GM23338 (cell line): ENCODE data around the gene SLC35F1. TPM values are rescaled to one million over a fixed set of nuclear protein-coding genes. Genes with fewer than 3 reads are reported as not detected.

Source experiments
- ATAC-seq: fragments of 200-7000 bp; cut with Tn5 transposase; 3 replicates; pipeline ENCODE4 v1.9.1; 2020
- DNase-seq: peaks from one replicate; pipeline ENCODE4 v3.0.0-alpha.2; 2015; ENCODE audit warnings: low spot score
- H2AFZ ChIP-seq: fragments of 200-600 bp; sonication (generic); 2 replicates; pipeline ENCODE4 v1.8.0; 2016; ENCODE audit warnings: antibody characterized with exemption, mild to moderate bottlenecking, moderate library complexity
- H3F3A ChIP-seq: fragments of 200-600 bp; sonication (generic); replicated peaks from 2 replicates; pipeline ENCODE4 v1.8.0; 2017; ENCODE audit warnings: antibody characterized with exemption, mixed run types, low read depth
- H3K27ac ChIP-seq: fragments of 200-600 bp; sonication (generic); 2 replicates; pipeline ENCODE4 v1.6.1; 2016; ENCODE audit warnings: low read depth
- H3K27me3 ChIP-seq: fragments of 200-600 bp; sonication (generic); 2 replicates; pipeline ENCODE4 v1.8.0; 2016; ENCODE audit warnings: mild to moderate bottlenecking, mixed run types, moderate library complexity; ENCODE audit not compliant: insufficient read depth
- H3K36me3 ChIP-seq: fragments of 200-600 bp; sonication (generic); 2 replicates; pipeline ENCODE4 v1.8.0; 2016; ENCODE audit warnings: mild to moderate bottlenecking; ENCODE audit not compliant: insufficient read depth
- H3K4me1 ChIP-seq: fragments of 200-600 bp; sonication (generic); 2 replicates; pipeline ENCODE4 v1.8.0; 2016; ENCODE audit warnings: mild to moderate bottlenecking, moderate library complexity; ENCODE audit not compliant: insufficient read depth
- H3K4me2 ChIP-seq: fragments of 200-600 bp; sonication (generic); 2 replicates; pipeline ENCODE4 v1.7.1; 2017; ENCODE audit warnings: mixed run types
- H3K4me3 ChIP-seq: fragments of 200-600 bp; sonication (generic); 2 replicates; pipeline ENCODE4 v1.6.1; 2016; ENCODE audit warnings: mixed run types
- H3K79me2 ChIP-seq: fragments of 200-600 bp; sonication (generic); replicated peaks from 2 replicates; pipeline ENCODE4 v1.8.0; 2017; ENCODE audit warnings: mild to moderate bottlenecking; ENCODE audit not compliant: insufficient read depth
- H3K9me2 ChIP-seq: fragments of 200-600 bp; sonication (generic); 2 replicates; pipeline ENCODE4 v1.8.0; 2017; ENCODE audit not compliant: insufficient read depth
- H4K20me1 ChIP-seq: fragments of 200-600 bp; sonication (generic); replicated peaks from 2 replicates; pipeline ENCODE4 v1.8.0; 2017; ENCODE audit warnings: mild to moderate bottlenecking; ENCODE audit not compliant: insufficient read depth
- H3K27ac Mint-ChIP-seq: 2 replicates; pipeline ENCODE4 v1.8.0; 2020; ENCODE audit warnings: inconsistent platforms, mild to moderate bottlenecking, moderate library complexity, mixed read lengths
- H3K27me3 Mint-ChIP-seq: 3 replicates; pipeline ENCODE4 v1.8.0; 2022; ENCODE audit warnings: low read depth, mild to moderate bottlenecking, moderate library complexity, mixed read lengths, inconsistent platforms; ENCODE audit not compliant: insufficient read depth, poor library complexity
- H3K36me3 Mint-ChIP-seq: 3 replicates; pipeline ENCODE4 v1.8.0; 2021; ENCODE audit warnings: low read depth, mild to moderate bottlenecking, inconsistent platforms, moderate library complexity, mixed read lengths
- H3K4me1 Mint-ChIP-seq: 3 replicates; pipeline ENCODE4 v1.8.0; 2020; ENCODE audit warnings: mild to moderate bottlenecking, inconsistent platforms, mixed read lengths
- H3K4me3 Mint-ChIP-seq: 3 replicates; pipeline ENCODE4 v1.8.0; 2021; ENCODE audit warnings: moderate library complexity, mild to moderate bottlenecking, inconsistent platforms, mixed read lengths
- H3K9me3 Mint-ChIP-seq: 3 replicates; pipeline ENCODE4 v1.8.0; 2020; ENCODE audit warnings: moderate library complexity, mild to moderate bottlenecking, inconsistent platforms, mixed read lengths
- CREB1 ChIP-seq: fragments of 250-450 bp; sonication (Bioruptor Pico); IDR thresholded peaks from 2 replicates; pipeline ENCODE4 v1.5.0; 2020; ENCODE audit warnings: low read depth, mild to moderate bottlenecking, moderate library complexity
- EZH2 ChIP-seq: fragments of 200-600 bp; sonication (generic); IDR thresholded peaks from one replicate; pipeline ENCODE4 v1.8.0; 2017; ENCODE audit warnings: antibody characterized with exemption, mild to moderate bottlenecking, low read depth; ENCODE audit not compliant: unreplicated experiment
- EZH2phosphoT487 ChIP-seq: fragments of 200-600 bp; sonication (generic); IDR thresholded peaks from one replicate; pipeline ENCODE4 v1.8.1; 2018; ENCODE audit warnings: antibody characterized with exemption; ENCODE audit not compliant: unreplicated experiment
- JUNB ChIP-seq: IDR thresholded peaks from one replicate; pipeline ENCODE4 v1.6.1; 2016; ENCODE audit warnings: antibody characterized with exemption; ENCODE audit not compliant: unreplicated experiment
- NANOG ChIP-seq: IDR thresholded peaks from 2 replicates; pipeline ENCODE4 v1.6.1; 2016; ENCODE audit warnings: antibody characterized with exemption, borderline replicate concordance
- POLR2AphosphoS5 ChIP-seq: IDR thresholded peaks from 2 replicates; pipeline ENCODE4 v1.6.1; 2016; ENCODE audit warnings: antibody characterized with exemption, low read depth
- STAT1 ChIP-seq: IDR thresholded peaks from one replicate; pipeline ENCODE4 v1.6.1; 2016; ENCODE audit warnings: antibody characterized with exemption; ENCODE audit not compliant: unreplicated experiment
- ZNF114 ChIP-seq: fragments of 250-450 bp; sonication (Bioruptor Pico); IDR thresholded peaks from 2 replicates; pipeline ENCODE4 v1.5.0; 2020; ENCODE audit warnings: mild to moderate bottlenecking, moderate library complexity
- ZNF331 ChIP-seq: fragments of 250-450 bp; sonication (Bioruptor Pico); IDR thresholded peaks from 2 replicates; pipeline ENCODE4 v1.5.0; 2020; ENCODE audit warnings: low read depth, mild to moderate bottlenecking, moderate library complexity
- polyA plus RNA-seq: library from polyadenylated mRNA; unstranded; fragments of >200 nt; fragmentation: Nextera tagmentation; extraction: Ambion mirVana; gene quantifications from 2 replicates; pipeline ENCODE4 v1.2.1, GENCODE V29; 2016
- total RNA-seq: library from RNA; depleted of rRNA; stranded (reverse); fragments of >200 nt; shearing (Covaris generic); gene quantifications from 2 replicates; pipeline ENCODE4 v1.2.3, GENCODE V29; 2014
- TF ChIP-seq, protein P1 (sequence below): IDR thresholded peaks from 2 replicates; pipeline ENCODE4 v1.6.1; 2016; ENCODE audit warnings: antibody characterized with exemption
- TF ChIP-seq, protein P2 (sequence below): IDR thresholded peaks from one replicate; pipeline ENCODE4 v1.6.1; 2018; ENCODE audit warnings: antibody characterized with exemption; ENCODE audit not compliant: unreplicated experiment
- TF ChIP-seq, protein P3 (sequence below): fragments of 250-450 bp; sonication (Bioruptor Pico); IDR thresholded peaks from 2 replicates; pipeline ENCODE4 v1.5.0; 2020; ENCODE audit warnings: mild to moderate bottlenecking, moderate library complexity
- TF ChIP-seq, protein P4 (sequence below), 2 experiments: fragments of 200-600 bp in 1 of 2; sonication (generic) in 1 of 2; conservative IDR thresholded peaks; 2 replicates each; pipeline versions ENCODE4 v1.5.1 to v1.6.1; 2016 to 2017; ENCODE audit warnings: antibody characterized with exemption in 2 of 2, low read depth in 2 of 2, mild to moderate bottlenecking in 2 of 2, moderate library complexity in 1 of 2

The SLC35F1 gene
- total and polyA plus RNA-seq, 2 experiments from 2014 or later, result 3.0 to 10.3 TPM

DNA sequence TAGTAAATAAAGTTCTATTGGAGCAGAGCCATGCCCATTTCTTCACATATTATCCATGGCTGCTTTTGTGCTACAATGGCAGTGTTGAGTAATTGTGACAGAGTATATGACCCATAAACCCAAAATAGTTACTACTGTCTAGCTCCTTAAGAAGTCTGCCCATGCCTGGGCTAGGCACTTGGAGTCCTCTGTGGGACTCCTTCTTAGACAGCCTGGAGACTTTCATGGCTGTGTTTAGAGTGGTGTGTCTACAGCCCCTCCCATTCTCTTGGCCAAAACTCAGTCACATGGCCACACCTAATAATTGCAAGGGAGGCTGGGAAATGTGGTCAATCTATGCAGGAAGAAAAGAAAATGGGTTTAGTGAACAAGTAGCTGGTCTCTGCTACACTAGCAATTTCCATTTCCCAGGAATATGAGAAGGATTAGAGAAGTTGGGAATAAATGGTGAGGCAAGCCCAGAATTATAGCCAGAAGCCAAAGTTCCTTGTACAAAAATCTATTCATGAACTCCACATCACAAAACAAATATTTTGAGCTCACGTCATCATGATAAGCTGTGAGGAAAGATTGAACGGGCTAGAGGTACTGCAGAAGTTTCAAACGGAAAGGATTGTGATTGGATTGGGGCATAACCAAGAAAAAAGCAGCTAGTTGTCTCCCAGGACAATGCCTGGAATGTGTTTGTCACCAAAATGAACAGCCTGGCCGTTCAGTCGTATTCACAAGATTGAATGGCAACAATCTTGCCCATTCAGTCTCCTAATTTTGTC, 389.3 kb downstream of the SLC35F1 start:
- no peak overlapping the region for H3K4me3 ChIP-seq
- H3K36me3 ChIP-seq, result no peaks in the 10 kb centered on the region
- no peak overlapping the region for H3K4me2 ChIP-seq
- Mint-ChIP-seq H3K4me1 (peaks cover 10% of the 10 kb centered on the region; the same call in 2 of the 3 replicates), H3K27me3 (no peaks in the 10 kb centered on the region), H3K9me3 (no peaks in the 10 kb centered on the region), H3K27ac (no peak overlapping the region), H3K4me3 (no peak overlapping the region), H3K36me3 (no peaks in the 10 kb centered on the region)
- no peaks in the 10 kb centered on the region for H4K20me1 ChIP-seq
- no peaks in the 10 kb centered on the region for H3K79me2 ChIP-seq
- TF ChIP-seq, protein P1, sequence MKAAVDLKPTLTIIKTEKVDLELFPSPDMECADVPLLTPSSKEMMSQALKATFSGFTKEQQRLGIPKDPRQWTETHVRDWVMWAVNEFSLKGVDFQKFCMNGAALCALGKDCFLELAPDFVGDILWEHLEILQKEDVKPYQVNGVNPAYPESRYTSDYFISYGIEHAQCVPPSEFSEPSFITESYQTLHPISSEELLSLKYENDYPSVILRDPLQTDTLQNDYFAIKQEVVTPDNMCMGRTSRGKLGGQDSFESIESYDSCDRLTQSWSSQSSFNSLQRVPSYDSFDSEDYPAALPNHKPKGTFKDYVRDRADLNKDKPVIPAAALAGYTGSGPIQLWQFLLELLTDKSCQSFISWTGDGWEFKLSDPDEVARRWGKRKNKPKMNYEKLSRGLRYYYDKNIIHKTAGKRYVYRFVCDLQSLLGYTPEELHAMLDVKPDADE, result no peak
- TF ChIP-seq EZH2phosphoT487 (no peak), CREB1 (no peak), POLR2AphosphoS5 (no peak), JUNB (no peak), NANOG (no peak), STAT1 (no peak), ZNF114 (CRISPR knock-in tag) (no peak), ZNF331 (CRISPR knock-in tag) (no peak), EZH2 (no peak)
- TF ChIP-seq, protein P2, sequence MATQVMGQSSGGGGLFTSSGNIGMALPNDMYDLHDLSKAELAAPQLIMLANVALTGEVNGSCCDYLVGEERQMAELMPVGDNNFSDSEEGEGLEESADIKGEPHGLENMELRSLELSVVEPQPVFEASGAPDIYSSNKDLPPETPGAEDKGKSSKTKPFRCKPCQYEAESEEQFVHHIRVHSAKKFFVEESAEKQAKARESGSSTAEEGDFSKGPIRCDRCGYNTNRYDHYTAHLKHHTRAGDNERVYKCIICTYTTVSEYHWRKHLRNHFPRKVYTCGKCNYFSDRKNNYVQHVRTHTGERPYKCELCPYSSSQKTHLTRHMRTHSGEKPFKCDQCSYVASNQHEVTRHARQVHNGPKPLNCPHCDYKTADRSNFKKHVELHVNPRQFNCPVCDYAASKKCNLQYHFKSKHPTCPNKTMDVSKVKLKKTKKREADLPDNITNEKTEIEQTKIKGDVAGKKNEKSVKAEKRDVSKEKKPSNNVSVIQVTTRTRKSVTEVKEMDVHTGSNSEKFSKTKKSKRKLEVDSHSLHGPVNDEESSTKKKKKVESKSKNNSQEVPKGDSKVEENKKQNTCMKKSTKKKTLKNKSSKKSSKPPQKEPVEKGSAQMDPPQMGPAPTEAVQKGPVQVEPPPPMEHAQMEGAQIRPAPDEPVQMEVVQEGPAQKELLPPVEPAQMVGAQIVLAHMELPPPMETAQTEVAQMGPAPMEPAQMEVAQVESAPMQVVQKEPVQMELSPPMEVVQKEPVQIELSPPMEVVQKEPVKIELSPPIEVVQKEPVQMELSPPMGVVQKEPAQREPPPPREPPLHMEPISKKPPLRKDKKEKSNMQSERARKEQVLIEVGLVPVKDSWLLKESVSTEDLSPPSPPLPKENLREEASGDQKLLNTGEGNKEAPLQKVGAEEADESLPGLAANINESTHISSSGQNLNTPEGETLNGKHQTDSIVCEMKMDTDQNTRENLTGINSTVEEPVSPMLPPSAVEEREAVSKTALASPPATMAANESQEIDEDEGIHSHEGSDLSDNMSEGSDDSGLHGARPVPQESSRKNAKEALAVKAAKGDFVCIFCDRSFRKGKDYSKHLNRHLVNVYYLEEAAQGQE, result no peak
- TF ChIP-seq, protein P3, sequence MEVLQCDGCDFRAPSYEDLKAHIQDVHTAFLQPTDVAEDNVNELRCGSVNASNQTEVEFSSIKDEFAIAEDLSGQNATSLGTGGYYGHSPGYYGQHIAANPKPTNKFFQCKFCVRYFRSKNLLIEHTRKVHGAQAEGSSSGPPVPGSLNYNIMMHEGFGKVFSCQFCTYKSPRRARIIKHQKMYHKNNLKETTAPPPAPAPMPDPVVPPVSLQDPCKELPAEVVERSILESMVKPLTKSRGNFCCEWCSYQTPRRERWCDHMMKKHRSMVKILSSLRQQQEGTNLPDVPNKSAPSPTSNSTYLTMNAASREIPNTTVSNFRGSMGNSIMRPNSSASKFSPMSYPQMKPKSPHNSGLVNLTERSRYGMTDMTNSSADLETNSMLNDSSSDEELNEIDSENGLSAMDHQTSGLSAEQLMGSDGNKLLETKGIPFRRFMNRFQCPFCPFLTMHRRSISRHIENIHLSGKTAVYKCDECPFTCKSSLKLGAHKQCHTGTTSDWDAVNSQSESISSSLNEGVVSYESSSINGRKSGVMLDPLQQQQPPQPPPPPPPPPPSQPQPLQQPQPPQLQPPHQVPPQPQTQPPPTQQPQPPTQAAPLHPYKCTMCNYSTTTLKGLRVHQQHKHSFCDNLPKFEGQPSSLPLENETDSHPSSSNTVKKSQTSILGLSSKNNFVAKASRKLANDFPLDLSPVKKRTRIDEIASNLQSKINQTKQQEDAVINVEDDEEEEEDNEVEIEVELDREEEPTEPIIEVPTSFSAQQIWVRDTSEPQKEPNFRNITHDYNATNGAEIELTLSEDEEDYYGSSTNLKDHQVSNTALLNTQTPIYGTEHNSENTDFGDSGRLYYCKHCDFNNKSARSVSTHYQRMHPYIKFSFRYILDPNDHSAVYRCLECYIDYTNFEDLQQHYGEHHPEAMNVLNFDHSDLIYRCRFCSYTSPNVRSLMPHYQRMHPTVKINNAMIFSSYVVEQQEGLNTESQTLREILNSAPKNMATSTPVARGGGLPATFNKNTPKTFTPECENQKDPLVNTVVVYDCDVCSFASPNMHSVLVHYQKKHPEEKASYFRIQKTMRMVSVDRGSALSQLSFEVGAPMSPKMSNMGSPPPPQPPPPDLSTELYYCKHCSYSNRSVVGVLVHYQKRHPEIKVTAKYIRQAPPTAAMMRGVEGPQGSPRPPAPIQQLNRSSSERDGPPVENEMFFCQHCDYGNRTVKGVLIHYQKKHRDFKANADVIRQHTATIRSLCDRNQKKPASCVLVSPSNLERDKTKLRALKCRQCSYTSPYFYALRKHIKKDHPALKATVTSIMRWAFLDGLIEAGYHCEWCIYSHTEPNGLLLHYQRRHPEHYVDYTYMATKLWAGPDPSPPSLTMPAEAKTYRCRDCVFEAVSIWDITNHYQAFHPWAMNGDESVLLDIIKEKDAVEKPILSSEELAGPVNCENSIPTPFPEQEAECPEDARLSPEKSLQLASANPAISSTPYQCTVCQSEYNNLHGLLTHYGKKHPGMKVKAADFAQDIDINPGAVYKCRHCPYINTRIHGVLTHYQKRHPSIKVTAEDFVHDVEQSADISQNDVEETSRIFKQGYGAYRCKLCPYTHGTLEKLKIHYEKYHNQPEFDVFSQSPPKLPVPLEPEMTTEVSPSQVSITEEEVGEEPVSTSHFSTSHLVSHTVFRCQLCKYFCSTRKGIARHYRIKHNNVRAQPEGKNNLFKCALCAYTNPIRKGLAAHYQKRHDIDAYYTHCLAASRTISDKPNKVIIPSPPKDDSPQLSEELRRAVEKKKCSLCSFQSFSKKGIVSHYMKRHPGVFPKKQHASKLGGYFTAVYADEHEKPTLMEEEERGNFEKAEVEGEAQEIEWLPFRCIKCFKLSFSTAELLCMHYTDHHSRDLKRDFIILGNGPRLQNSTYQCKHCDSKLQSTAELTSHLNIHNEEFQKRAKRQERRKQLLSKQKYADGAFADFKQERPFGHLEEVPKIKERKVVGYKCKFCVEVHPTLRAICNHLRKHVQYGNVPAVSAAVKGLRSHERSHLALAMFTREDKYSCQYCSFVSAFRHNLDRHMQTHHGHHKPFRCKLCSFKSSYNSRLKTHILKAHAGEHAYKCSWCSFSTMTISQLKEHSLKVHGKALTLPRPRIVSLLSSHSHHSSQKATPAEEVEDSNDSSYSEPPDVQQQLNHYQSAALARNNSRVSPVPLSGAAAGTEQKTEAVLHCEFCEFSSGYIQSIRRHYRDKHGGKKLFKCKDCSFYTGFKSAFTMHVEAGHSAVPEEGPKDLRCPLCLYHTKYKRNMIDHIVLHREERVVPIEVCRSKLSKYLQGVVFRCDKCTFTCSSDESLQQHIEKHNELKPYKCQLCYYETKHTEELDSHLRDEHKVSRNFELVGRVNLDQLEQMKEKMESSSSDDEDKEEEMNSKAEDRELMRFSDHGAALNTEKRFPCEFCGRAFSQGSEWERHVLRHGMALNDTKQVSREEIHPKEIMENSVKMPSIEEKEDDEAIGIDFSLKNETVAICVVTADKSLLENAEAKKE (CRISPR knock-in tag), result no peak
- TF ChIP-seq, protein P4, sequence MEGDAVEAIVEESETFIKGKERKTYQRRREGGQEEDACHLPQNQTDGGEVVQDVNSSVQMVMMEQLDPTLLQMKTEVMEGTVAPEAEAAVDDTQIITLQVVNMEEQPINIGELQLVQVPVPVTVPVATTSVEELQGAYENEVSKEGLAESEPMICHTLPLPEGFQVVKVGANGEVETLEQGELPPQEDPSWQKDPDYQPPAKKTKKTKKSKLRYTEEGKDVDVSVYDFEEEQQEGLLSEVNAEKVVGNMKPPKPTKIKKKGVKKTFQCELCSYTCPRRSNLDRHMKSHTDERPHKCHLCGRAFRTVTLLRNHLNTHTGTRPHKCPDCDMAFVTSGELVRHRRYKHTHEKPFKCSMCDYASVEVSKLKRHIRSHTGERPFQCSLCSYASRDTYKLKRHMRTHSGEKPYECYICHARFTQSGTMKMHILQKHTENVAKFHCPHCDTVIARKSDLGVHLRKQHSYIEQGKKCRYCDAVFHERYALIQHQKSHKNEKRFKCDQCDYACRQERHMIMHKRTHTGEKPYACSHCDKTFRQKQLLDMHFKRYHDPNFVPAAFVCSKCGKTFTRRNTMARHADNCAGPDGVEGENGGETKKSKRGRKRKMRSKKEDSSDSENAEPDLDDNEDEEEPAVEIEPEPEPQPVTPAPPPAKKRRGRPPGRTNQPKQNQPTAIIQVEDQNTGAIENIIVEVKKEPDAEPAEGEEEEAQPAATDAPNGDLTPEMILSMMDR (conservative IDR thresholded peaks at IDR 0.05; ENCODE audit: low read depth in 2 of 2), result no peak
- ATAC-seq, result no peak
- no peaks in the 10 kb centered on the region for H3K27me3 ChIP-seq
- no peak for DNase-seq
- no peak overlapping the region for H3K27ac ChIP-seq
- 0 out of 2 replicates have a peak, but pooled peaks cover 3% of the 10 kb centered on the region for H3K9me2 ChIP-seq
- no peaks in the 10 kb centered on the region for H3F3A ChIP-seq
- H3K4me1 ChIP-seq, result no peaks in the 10 kb centered on the region
- no peak overlapping the region for H2AFZ ChIP-seq
